GM18505 (cell line): ENCODE data around the gene FBXL15.

Source experiments
- ATAC-seq: cut with Tn5 transposase; IDR thresholded peaks from one replicate; pipeline ENCODE4 v1.9.1; 2021; ENCODE audit not compliant: unreplicated experiment
- POLR2A ChIP-seq: IDR thresholded peaks from 4 replicates; pipeline ENCODE4 v1.6.1; 2011; ENCODE audit warnings: borderline replicate concordance; ENCODE audit not compliant: insufficient read depth, insufficient read length; ENCODE audit errors: extremely low read depth

The FBXL15 gene

DNA sequence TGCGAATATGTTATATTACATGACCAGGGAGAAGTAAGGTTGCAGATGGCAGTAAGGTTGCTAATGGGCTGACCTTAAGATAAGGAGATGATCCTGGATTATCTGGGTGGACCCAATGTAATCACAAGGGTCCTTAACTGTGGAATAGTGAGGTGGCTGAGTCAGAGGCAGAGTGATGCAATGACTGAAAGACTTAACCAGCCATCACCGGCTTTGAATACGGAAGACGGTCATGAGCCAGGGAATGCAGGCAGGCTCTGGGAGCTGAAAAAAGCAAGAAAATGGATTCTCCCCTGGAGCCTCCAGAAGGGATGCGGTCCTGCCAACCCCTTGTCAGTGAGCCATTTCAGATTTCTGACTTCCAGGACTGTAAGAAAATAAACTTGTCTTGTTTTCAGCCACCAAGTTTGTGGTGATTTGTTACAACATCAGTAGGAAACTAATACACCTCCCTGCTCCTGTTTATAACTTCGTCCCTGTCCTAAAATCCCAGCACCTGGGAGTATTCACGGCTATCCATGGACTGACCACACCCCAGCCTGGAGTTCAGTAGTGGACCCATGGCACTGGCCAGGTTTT is 35.3 kb downstream of the FBXL15 start:
- TF ChIP-seq POLR2A, result no peak
- ATAC-seq, result no peak

DNA sequence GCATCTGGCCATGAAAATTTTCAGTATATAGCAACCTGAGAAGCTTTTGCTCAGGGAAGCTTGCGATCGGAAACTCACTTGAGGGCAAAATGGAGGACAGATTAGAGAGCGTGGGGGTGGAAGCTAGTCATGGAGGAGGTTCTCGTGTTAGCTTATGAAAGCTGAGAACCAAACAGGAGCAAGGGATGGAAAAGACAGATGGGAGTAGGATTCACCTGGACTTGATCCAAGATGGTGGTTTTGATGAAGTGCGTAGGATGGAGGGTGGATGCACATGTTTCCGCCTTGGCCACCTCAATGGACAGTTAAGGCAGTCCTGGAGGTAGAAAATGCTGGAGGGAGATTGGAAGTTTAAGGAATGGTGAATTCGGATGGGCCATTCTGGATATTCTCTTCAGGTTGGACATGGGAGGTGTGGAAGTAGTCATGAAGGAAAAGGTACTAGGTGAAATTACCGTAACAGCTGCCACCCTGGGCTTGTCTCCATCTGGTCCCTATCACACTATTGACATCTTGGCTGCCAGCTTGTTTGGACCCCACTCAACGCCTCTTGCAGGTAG is 37.0 kb downstream of the FBXL15 start:
- no peak for ATAC-seq

DNA sequence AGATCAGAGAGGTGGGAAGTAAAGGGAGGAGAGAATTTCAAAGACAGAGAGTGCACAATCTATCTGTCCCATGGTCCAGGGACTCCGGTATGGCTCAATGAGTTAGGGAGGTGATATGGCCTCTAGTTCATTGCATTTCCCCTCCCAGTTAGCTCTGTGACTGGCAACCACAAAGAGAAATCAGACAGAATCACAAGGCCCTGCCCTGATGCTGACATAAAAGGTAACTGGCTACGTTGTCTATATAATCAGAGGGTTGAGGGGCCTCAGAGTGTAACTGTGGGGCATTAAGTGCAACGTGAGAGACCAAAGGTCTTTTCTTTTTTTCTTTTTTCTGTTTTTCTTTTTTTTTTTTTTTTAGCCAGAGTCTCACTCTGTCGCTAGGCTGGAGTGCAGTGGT is 38.0 kb downstream of the FBXL15 start:
- TF ChIP-seq POLR2A, result no peak
- ATAC-seq, result no peak

More for the DNA sequence above, 37.0 kb downstream of the FBXL15 start:
- no peak for TF ChIP-seq POLR2A

DNA sequence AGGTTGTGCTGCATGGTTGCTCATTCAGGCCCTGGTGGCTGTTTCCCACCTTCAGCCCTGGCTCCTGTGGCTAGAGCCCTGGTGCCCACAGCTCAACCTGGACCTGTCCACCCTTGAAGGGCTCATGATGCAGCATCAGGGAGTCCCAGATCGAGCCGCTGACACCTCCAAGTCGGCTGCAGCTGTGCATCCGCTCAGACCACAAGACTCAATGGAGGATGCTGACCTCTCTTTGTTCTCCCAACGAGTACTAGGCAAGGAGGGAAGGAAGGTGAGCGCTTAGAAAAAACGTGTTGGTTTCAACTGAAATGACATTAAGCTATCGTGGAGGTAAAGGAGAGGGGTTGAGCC is 40.2 kb downstream of the FBXL15 start:
- no peak for TF ChIP-seq POLR2A
- peak; percentile 25 for ATAC-seq

DNA sequence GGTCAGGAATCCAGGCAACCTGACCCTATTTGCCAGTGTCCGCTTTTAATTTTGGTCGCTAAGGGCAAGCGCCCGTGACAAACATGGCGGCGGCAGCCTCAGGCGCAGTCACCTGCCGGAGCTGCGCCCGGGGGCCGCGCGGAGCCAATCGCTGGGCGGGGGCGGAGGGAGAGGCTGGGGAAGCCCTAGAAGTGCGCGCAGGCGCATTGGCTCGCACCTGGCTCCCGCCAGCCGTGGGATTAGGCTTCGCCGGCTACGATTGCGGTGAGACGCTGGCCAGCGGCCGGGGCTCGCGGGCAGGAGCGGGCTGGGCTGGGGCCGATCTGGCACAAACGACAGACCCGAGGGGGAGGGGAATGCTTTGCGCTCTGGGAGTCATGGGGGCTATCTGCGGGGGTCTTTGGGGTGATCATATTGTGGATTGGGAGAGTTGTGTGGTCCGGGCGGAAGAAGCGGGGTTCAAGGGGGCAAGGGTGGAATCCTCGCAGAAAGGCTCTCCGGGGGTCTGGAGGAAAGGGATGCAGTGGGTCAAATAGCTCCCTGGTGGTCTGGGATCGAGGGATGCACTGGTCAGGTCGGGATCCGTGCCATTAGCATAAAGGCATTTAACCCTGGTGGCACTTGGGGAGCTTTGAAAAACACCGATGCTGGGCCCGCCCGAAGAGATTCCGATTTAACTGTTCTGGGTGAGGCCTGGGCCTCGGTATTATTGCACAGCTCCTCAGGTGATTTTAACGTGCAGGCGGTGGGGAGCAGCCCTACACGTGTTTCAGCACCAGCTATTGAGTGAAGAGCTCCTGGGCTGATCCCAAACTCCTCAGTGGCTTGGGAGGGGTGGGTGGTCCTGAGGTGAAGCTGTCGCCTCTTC is 40.8 kb downstream of the FBXL15 start:
- peak; percentile 62 for TF ChIP-seq POLR2A
- peak; percentile 93 for ATAC-seq

DNA sequence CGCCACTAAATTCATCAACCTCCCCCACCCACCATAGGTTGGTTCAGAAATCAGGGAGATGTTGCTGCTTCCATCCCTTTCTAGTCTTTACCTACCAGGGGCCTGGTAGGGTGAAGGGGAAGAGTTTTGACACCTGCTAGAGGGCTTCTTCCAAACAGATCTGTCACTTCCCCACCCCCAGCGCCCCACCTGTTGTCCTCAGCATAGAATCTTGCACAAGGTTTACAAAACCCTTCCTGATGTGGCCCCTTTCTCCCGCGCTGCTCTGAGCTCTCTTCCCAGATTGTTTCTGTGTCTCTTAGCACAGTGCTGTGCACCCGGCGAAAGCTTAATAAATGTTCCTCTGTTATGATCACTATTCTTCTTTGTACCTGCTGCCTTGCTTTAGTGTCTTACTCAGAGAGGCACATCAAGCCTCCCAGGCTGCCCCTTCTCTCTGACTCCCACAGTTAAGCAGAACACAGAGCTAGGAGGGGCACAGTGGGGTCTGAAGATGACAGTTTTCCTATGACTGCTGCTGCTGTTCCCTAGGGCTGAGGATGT is 41.9 kb downstream of the FBXL15 start:
- TF ChIP-seq POLR2A, result no peak

DNA sequence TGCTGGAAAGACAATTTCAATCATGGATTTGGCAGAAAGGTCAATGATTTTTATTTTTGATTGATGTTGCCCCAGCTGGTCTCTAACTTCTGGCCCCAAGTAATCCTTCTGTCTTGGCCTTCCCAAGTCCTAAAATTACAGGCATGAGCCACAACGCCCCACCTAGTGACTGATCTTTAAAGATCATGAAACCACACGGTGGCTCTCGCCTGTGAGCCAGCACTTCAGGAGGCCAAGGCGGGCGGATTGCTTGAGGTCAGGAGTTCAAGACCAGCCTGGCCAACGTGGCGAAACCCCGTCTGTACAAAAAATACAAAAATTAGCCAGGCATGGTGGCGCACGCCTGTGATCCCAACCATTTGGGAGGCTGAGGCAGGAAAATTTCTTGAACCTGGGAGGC is 43.3 kb downstream of the FBXL15 start:
- ATAC-seq, result no peak

More for the DNA sequence above, 41.9 kb downstream of the FBXL15 start:
- ATAC-seq, result no peak

DNA sequence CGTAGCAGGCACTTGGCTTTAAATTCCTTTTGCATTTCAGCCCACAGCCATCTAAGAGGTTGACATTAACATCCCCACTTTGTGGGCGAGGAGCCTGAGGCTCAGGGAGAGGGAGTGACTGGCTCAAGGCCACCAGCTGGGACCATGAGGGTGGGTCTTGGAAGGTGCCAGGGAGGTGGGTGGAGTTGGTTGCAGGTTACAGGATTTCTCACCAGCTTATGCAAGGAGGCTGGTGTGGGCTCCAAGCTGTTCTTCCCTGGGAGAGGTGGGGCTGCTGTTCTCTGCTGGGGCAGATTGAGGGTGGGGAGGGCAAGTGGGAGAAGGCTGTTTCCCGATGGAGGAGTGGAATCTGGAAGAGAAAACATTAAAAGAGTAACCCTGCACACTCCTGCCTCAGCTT is 44.8 kb downstream of the FBXL15 start:
- TF ChIP-seq POLR2A, result no peak
- ATAC-seq, result no peak

More for the DNA sequence above, 43.3 kb downstream of the FBXL15 start:
- no peak for TF ChIP-seq POLR2A

DNA sequence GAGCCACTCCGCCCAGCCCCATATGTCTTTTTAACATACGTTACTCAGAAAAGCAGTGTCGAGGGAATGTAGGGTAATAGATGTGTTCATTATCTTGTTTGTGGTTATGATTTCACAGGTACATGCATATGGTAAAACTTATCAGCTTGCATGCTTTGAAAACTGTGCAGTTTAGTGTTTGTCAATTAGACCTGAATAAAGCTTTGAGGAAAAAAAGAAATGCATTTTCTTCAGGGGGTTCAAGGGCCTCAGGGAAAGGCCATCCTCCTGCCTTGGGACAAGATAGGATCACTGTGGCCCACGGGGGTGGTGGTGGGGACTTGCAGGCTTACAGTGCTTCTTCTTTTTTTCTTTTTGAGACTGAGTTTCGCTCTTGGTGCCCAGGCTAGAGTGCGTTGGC is 46.7 kb downstream of the FBXL15 start:
- no peak for TF ChIP-seq POLR2A
- ATAC-seq, result no peak

DNA sequence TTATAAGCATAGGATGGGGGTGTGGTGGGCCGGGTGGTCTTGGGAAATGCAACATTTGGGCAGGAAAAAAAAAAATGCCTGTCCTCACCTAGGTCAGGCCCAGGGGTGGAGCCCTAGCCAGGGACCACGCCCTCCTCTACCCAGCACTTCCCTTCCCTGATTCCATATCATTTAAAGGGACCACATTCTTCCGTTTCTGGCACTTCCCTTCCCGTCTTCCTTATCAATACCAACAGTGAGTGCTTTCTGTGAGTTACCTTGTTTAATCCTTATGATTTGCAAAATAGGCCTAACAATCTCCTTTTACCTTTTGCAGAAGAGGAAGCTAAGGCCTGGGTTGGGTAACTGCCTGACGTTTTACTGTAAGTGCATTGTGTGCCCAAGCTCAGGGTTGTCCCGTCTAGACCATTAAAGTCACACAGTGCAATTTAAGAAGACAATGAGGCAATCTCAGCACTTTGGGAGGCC is 47.4 kb downstream of the FBXL15 start:
- TF ChIP-seq POLR2A, result no peak
- ATAC-seq, result no peak

DNA sequence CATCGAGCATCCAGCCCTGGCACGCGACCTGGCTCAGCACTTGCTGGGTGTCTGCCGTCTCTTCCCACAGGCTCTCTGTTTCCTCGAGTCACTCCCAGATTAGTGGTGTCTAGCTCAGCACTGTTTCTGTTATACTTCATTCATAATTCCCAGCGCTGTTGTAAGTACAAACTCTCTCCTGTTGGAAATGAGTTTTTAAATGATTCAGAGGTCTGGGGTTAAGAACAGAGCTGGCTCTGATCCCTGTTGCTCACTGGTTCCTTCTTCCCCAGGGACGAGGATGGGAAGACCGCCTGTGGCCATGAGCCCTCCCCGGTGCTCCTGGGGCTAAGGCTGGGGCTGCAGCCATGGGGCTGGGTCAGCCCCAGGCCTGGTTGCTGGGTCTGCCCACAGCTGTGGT is 48.0 kb downstream of the FBXL15 start:
- no peak for TF ChIP-seq POLR2A

DNA sequence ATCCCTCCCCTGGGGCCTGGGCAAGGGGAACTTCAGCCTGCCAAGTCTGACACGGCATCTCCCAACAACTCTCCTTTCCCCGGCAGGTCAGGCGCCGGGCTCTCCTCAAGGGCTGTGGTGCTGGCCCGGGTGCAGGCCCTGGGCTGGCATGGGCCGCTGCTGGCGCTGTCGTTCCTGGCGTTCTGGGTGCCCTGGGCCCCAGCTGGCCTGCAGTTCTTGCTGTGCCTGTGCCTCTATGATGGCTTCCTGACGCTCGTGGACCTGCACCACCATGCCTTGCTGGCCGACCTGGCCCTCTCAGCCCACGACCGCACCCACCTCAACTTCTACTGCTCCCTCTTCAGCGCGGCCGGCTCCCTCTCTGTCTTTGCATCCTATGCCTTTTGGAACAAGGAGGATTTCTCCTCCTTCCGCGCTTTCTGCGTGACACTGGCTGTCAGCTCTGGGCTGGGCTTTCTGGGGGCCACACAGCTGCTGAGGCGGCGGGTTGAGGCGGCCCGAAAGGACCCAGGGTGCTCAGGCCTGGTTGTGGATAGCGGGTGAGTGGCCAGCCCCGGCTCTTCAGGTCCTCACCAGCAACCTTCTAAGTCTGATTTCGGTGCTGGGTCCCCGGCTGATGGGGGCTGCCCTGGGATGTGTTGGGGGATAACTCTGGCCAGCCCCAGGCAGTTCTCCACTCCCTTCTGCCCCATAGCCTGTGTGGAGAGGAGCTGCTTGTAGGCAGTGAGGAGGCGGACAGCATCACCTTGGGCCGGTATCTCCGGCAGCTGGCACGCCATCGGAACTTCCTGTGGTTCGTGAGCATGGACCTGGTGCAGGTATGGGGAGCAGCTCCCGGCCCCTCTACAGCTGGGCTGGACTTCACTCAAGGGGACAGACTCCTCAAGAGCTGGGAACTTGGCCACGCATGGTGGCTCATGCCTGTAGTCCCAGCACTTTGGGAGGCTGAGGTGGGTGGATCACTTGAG is 50.2 kb downstream of the FBXL15 start:
- TF ChIP-seq POLR2A, result no peak
- no peak for ATAC-seq

More for the DNA sequence above, 48.0 kb downstream of the FBXL15 start:
- no peak for ATAC-seq
